Thyroid gland (tissue), 4 donors: ENCODE data around the gene ZBTB40. TPM values are rescaled to one million over a fixed set of nuclear protein-coding genes. Genes with fewer than 3 reads are reported as not detected.

Experiments used
- DNase-seq, 2 donors: peaks; one replicate each; pipeline ENCODE4 v3.0.0-alpha.2; 2019
- H3K27ac ChIP-seq, 3 donors: fragments of 200-600 bp; sonication (generic); 1 replicate in 2 of 3; 2 replicates in 1 of 3; pipeline ENCODE4 v1.5.1; 2016 to 2019; ENCODE audit warnings: mild to moderate bottlenecking in 1 of 3, moderate library complexity in 1 of 3
- H3K27me3 ChIP-seq: fragments of 200-600 bp; sonication (generic); one replicate; pipeline ENCODE4 v1.5.1; 2019
- H3K36me3 ChIP-seq, 2 donors: fragments of 200-600 bp; sonication (generic); one replicate each; pipeline ENCODE4 v1.5.1; 2016 to 2019
- H3K4me1 ChIP-seq, 2 donors: fragments of 200-600 bp; sonication (generic); one replicate each; pipeline ENCODE4 v1.5.1; 2017 to 2019
- H3K4me3 ChIP-seq, 3 donors: fragments of 200-600 bp; sonication (generic); replicated peaks in 1 of 3; 1 replicate in 2 of 3; 2 replicates in 1 of 3; pipeline ENCODE4 v1.5.1; 2016; ENCODE audit warnings: mild to moderate bottlenecking in 1 of 3
- H3K9me3 ChIP-seq: fragments of 200-600 bp; sonication (generic); one replicate; pipeline ENCODE4 v1.5.1; 2017
- CTCF ChIP-seq, 6 experiments: fragments of 200-600 bp in 3 of 6; fragments of 450-650 bp in 3 of 6; sonication (generic) in 3 of 6; IDR thresholded peaks; one replicate each; pipeline ENCODE4 v1.5.1; 2016 to 2019; ENCODE audit warnings: antibody characterized with exemption in 6 of 6, mild to moderate bottlenecking in 2 of 6, inconsistent platforms in 1 of 6, moderate library complexity in 1 of 6
- POLR2A ChIP-seq, 2 donors: fragments of 450-650 bp; IDR thresholded peaks; one replicate each; pipeline ENCODE4 v1.6.1; 2017; ENCODE audit warnings: antibody characterized with exemption in 2 of 2, mild to moderate bottlenecking in 2 of 2, moderate library complexity in 1 of 2
- WGBS, 2 donors: methylation state at CpG; one replicate each; pipeline ENCODE4 v1.1.5; 2017; 5-methylcytosine and 5-hydroxymethylcytosine counted together
- intact Hi-C: fragments of 100-400 bp; cut with DNase I; formaldehyde crosslinking; loops from one replicate; pipeline ENCODE4 v1.15.1; 2023
- total RNA-seq, 4 donors: library from RNA; depleted of rRNA; stranded (reverse); fragments of >200 nt; gene quantifications; one replicate each; pipeline ENCODE4 v1.2.3, GENCODE V29; 2016

Gene ZBTB40
- total RNA-seq, 4 donors from 2014 or later = 18.7 to 30.1 (median 23.8) TPM

DNA sequence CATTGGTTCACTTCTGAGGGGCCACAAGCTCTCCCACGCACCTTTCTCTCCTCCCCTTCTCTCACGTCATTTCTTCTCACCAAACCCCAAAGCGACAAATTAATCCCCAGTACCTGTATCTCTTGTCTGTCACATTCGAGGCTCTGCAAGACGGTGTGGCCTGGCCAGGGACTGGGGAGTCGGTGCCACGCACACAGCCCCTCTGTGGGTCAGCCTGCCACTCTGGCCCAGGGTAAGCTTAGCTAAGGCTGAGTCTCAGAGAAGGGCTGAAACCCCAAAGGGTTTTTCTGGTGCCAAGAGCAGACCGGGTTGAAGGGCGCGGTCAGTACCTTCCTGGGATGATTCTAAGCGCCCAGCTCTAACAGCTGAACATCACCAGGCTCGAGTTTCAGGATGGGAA is 34.2 kb upstream of the ZBTB40 start:
- no peaks in the 10 kb centered on the region for H3K27me3 ChIP-seq
- peaks cover 19 to 27% of the 10 kb centered on the region in 2 donors for H3K4me1 ChIP-seq
- no peak overlapping the region for H3K27ac ChIP-seq
- no peaks in the 10 kb centered on the region for H3K36me3 ChIP-seq
- no peak overlapping the region for H3K4me3 ChIP-seq
- intact Hi-C loops = loop anchor here (2.0 to 10.0 kb wide), 2 partner anchors 285 to 313 kb away; no protein-coding TSS in a partner anchor
- no peak for TF ChIP-seq POLR2A (IDR thresholded peaks at IDR 0.05)
- TF ChIP-seq CTCF (IDR thresholded peaks at IDR 0.05) = no peak
- WGBS, 2 donors = 83 to 86% methylated on average over 12 of the region's 12 CpGs
- no peaks in the 10 kb centered on the region for H3K9me3 ChIP-seq
- DNase-seq = no peak

DNA sequence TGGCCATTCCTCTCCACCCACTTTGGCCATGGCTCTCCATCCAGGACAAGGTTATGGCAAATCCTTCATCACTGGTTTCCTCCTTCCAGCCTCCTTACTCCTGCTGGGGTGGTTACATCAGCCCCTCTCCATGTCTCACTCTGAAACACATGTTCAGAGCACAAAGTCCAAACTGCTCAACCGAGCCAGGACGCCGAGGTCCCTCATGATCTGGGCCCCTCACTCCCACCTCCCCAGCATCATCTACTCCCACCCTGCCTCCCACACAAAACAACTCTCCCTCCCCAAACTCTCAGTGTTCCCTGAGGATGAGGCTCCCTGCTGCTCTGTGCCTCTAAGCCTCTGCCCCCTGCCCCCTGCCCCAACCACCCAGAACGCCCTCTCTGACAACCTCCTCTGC is 33.3 kb upstream of the ZBTB40 start:
- DNase-seq = no peak
- Histone ChIP-seq H3K27ac (no peak overlapping the region), H3K27me3 (no peaks in the 10 kb centered on the region), H3K9me3 (no peaks in the 10 kb centered on the region), H3K36me3 (no peaks in the 10 kb centered on the region), H3K4me1 (peaks cover 14 to 19% of the 10 kb centered on the region in 2 donors), H3K4me3 (no peak overlapping the region)
- TF ChIP-seq CTCF (IDR thresholded peaks at IDR 0.05) = no peak
- no peak for TF ChIP-seq POLR2A (IDR thresholded peaks at IDR 0.05)
- 54 to 77% methylated on average over 4 of the region's 4 CpGs for WGBS, 2 donors
- intact Hi-C loops = loop anchor here (10.0 kb wide), 1 partner anchor 314 kb away; no protein-coding TSS in a partner anchor

- peaks cover 7 to 12% of the 10 kb centered on the region in 2 donors for H3K4me1 ChIP-seq
- H3K9me3 ChIP-seq = no peaks in the 10 kb centered on the region
- H3K36me3 ChIP-seq = no peaks in the 10 kb centered on the region
- no peak for DNase-seq
- intact Hi-C loops = loop anchor here (10.0 kb wide), 1 partner anchor 314 kb away; no protein-coding TSS in a partner anchor
- no peak overlapping the region for H3K4me3 ChIP-seq
- H3K27ac ChIP-seq = no peak overlapping the region
- WGBS, 2 donors = 7 to 10% methylated on average over 2 of the region's 2 CpGs
- no peaks in the 10 kb centered on the region for H3K27me3 ChIP-seq
- TF ChIP-seq POLR2A (IDR thresholded peaks at IDR 0.05) (no peak), CTCF (IDR thresholded peaks at IDR 0.05) (no peak)
Observed at GRCh38 chr1:22418933-22419382, 32.7 kb upstream of the ZBTB40 start.

DNA sequence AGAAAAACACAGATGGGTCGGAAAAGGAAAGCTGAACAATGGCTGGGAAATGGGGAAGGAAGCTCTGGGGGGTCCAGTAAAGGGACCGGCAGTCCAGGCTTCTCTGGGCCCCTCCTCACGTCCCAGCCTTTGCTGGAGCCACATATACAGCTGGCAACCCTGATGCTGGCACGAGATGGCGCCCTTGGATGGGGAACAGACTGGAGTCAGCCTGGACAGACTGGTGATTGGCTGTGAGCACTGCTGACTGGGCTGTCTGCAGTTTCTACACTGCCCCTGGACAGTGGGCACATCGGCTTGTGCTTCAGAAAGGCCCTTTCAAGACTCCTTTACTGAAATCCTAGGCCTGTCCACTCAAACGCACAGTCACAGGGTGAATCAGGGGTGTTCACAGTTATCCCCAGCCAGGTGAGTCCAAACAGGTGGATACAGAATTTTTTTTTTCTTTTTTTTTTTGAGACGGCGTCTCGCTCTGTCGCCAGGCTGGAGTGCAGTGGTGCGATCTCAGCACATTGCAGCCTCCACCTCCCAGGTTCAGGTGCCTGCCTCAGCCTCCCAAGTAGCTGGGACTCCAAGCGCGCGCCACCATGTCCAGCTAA is 31.1 kb upstream of the ZBTB40 start:
- WGBS, 2 donors = 42 to 51% methylated on average over 15 of the region's 15 CpGs
- peak; percentile 85 to 88 for DNase-seq
- intact Hi-C loops = loop anchor here (1.0 kb wide), 1 partner anchor 222 kb away; no protein-coding TSS in a partner anchor
- Histone ChIP-seq H3K4me1 (peaks cover 0 to 6% of the 10 kb centered on the region in 2 donors), H3K36me3 (no peaks in the 10 kb centered on the region), H3K4me3 (no peak overlapping the region), H3K27me3 (no peaks in the 10 kb centered on the region), H3K27ac (no peak overlapping the region), H3K9me3 (no peaks in the 10 kb centered on the region)
- TF ChIP-seq CTCF (IDR thresholded peaks at IDR 0.05) (peak; percentile 42 to 97 (median 82)), POLR2A (IDR thresholded peaks at IDR 0.05) (no peak)

DNA sequence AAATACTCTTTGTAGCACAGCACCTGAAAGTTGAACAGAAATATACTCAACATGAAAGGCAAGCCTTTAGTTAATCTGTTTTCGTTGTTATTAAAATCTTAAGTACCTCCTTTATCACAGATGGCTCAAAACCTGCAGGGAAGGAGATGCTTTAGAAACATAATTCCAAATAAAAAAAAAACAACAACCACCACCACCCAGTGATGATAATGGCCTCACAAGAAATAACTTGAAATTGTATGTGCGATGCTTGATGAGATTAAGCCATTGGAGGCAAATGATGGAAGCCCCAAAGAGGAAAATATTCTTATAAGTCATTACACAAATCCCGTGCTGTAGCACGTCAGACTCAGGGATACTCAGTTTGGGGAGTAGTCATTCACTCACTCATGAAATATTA is 24.9 kb upstream of the ZBTB40 start:
- H3K27ac ChIP-seq = no peak overlapping the region
- 91 to 92% methylated on average over 4 of the region's 4 CpGs for WGBS, 2 donors
- no peaks in the 10 kb centered on the region for H3K4me1 ChIP-seq
- TF ChIP-seq CTCF (IDR thresholded peaks at IDR 0.05) (no peak), POLR2A (IDR thresholded peaks at IDR 0.05) (no peak)
- DNase-seq = no peak
- no peaks in the 10 kb centered on the region for H3K27me3 ChIP-seq
- H3K36me3 ChIP-seq = no peaks in the 10 kb centered on the region
- H3K9me3 ChIP-seq = no peaks in the 10 kb centered on the region
- no peak overlapping the region for H3K4me3 ChIP-seq
- intact Hi-C loops = no loop called here
